WTC11 (cell line): Measurements from ENCODE around the gene AVPR1A.
"Not testable (repeated sequence)": the region's sequence is repeated elsewhere in the genome, so short reads cannot be mapped to it uniquely, and the experiment has no call there.

Experiments used
- ATF2 ChIP-seq: sonication (generic); formaldehyde crosslinking; IDR thresholded peaks from 2 replicates; pipeline ENCODE4 v1.8.1; 2022; ENCODE audit warnings: low read depth, missing genetic modification reagents, borderline replicate concordance
- CTCF ChIP-seq: fragments of 200-600 bp; IDR thresholded peaks from 2 replicates; pipeline ENCODE4 v1.8.0; 2022; ENCODE audit warnings: antibody characterized with exemption
- E2F5 ChIP-seq: sonication (generic); formaldehyde crosslinking; IDR thresholded peaks from 2 replicates; pipeline ENCODE4 v1.8.1; 2022; ENCODE audit warnings: mild to moderate bottlenecking, moderate library complexity, missing genetic modification reagents
- ELF4 ChIP-seq: sonication (generic); formaldehyde crosslinking; IDR thresholded peaks from 2 replicates; pipeline ENCODE4 v1.8.1; 2022; ENCODE audit warnings: low read depth, mild to moderate bottlenecking, moderate library complexity, missing genetic modification reagents
- FOXP1 ChIP-seq: sonication (generic); formaldehyde crosslinking; IDR thresholded peaks from 2 replicates; pipeline ENCODE4 v1.8.0; 2022; ENCODE audit warnings: missing genetic modification reagents, mild to moderate bottlenecking, moderate library complexity, borderline replicate concordance
- NFYB ChIP-seq: sonication (generic); formaldehyde crosslinking; conservative IDR thresholded peaks from 2 replicates; pipeline ENCODE4 v1.8.0; 2022; ENCODE audit warnings: low read depth, missing genetic modification reagents
- NR3C1 ChIP-seq: sonication (generic); formaldehyde crosslinking; conservative IDR thresholded peaks from 2 replicates; pipeline ENCODE4 v1.8.1; 2023; ENCODE audit warnings: low read depth, mild to moderate bottlenecking, missing genetic modification reagents
- TP53 ChIP-seq: sonication (generic); formaldehyde crosslinking; IDR thresholded peaks from 2 replicates; pipeline ENCODE4 v1.8.1; 2023; ENCODE audit warnings: mild to moderate bottlenecking, missing genetic modification reagents
- USF2 ChIP-seq: sonication (generic); formaldehyde crosslinking; IDR thresholded peaks from 2 replicates; pipeline ENCODE4 v1.8.1; 2023; ENCODE audit warnings: mild to moderate bottlenecking, missing genetic modification reagents, moderate library complexity
- ZMAT4 ChIP-seq: fragments of 250-450 bp; sonication (Bioruptor Pico); IDR thresholded peaks from 2 replicates; pipeline ENCODE4 v1.9.0; 2021; ENCODE audit warnings: mild to moderate bottlenecking

GRCh38 chr12:63167741-63168140 is 16.7 kb upstream of the AVPR1A start:
- not testable (repeated sequence) for TF ChIP-seq E2F5; CTCF; ELF4 (CRISPR knock-in tag); NFYB (CRISPR knock-in tag); NR3C1 (CRISPR knock-in tag); USF2 (CRISPR knock-in tag); TP53 (CRISPR knock-in tag); ZMAT4 (CRISPR knock-in tag); FOXP1 (CRISPR knock-in tag); ATF2
